ENCODE results near the gene CCDC3. TPM values are rescaled to one million over a fixed set of nuclear protein-coding genes. Genes with fewer than 3 reads are reported as not detected.

Gene CCDC3
- total RNA-seq, 1 donor from 2014 or later, result 14.1 TPM

- Mint-ChIP-seq H3K27ac (ENCODE audit: unreplicated experiment) (no peak overlapping the region), H3K27me3 (ENCODE audit: unreplicated experiment) (peaks cover 44% of the 10 kb centered on the region), H3K36me3 (ENCODE audit: unreplicated experiment) (no peaks in the 10 kb centered on the region), H3K4me1 (ENCODE audit: unreplicated experiment) (peaks cover 6% of the 10 kb centered on the region), H3K4me3 (ENCODE audit: unreplicated experiment) (no peak overlapping the region), H3K9me3 (ENCODE audit: unreplicated experiment) (no peaks in the 10 kb centered on the region)
- TF ChIP-seq CTCF (IDR thresholded peaks at IDR 0.05), result no peak
- no peak for DNase-seq (ENCODE audit: extremely low spot score, unreplicated experiment)
These were observed 126.4 kb downstream of the CCDC3 start for GRCh38 chr10:12875100-12875499.

- Mint-ChIP-seq H3K36me3 (ENCODE audit: unreplicated experiment) (no peaks in the 10 kb centered on the region), H3K9me3 (ENCODE audit: unreplicated experiment) (no peaks in the 10 kb centered on the region), H3K27me3 (ENCODE audit: unreplicated experiment) (peaks cover 40% of the 10 kb centered on the region), H3K4me3 (ENCODE audit: unreplicated experiment) (no peak overlapping the region), H3K4me1 (ENCODE audit: unreplicated experiment) (peaks cover 6% of the 10 kb centered on the region), H3K27ac (ENCODE audit: unreplicated experiment) (no peak overlapping the region)
- no peak for TF ChIP-seq CTCF (IDR thresholded peaks at IDR 0.05)
- DNase-seq (ENCODE audit: extremely low spot score, unreplicated experiment), result no peak
These were observed 127.0 kb downstream of the CCDC3 start for GRCh38 chr10:12874501-12874900.

- no peaks in the 10 kb centered on the region for H3K9me3 Mint-ChIP-seq (ENCODE audit: unreplicated experiment)
- no peak overlapping the region for H3K27ac Mint-ChIP-seq (ENCODE audit: unreplicated experiment)
- peaks cover 6% of the 10 kb centered on the region for H3K4me1 Mint-ChIP-seq (ENCODE audit: unreplicated experiment)
- H3K27me3 Mint-ChIP-seq (ENCODE audit: unreplicated experiment), result peaks cover 35% of the 10 kb centered on the region
- H3K4me3 Mint-ChIP-seq (ENCODE audit: unreplicated experiment), result no peak overlapping the region
- no peak for DNase-seq (ENCODE audit: extremely low spot score, unreplicated experiment)
- no peaks in the 10 kb centered on the region for H3K36me3 Mint-ChIP-seq (ENCODE audit: unreplicated experiment)
- no peak for TF ChIP-seq CTCF (IDR thresholded peaks at IDR 0.05)
These were observed 128.3 kb downstream of the CCDC3 start for GRCh38 chr10:12873172-12873571.

GRCh38 chr10:12872577-12872976, 128.9 kb downstream of the CCDC3 start:
- peaks cover 35% of the 10 kb centered on the region for H3K27me3 Mint-ChIP-seq (ENCODE audit: unreplicated experiment)
- DNase-seq (ENCODE audit: extremely low spot score, unreplicated experiment), result no peak
- H3K4me1 Mint-ChIP-seq (ENCODE audit: unreplicated experiment), result peaks cover 6% of the 10 kb centered on the region
- H3K4me3 Mint-ChIP-seq (ENCODE audit: unreplicated experiment), result no peak overlapping the region
- no peak overlapping the region for H3K27ac Mint-ChIP-seq (ENCODE audit: unreplicated experiment)
- H3K9me3 Mint-ChIP-seq (ENCODE audit: unreplicated experiment), result no peaks in the 10 kb centered on the region
- H3K36me3 Mint-ChIP-seq (ENCODE audit: unreplicated experiment), result no peaks in the 10 kb centered on the region
- no peak for TF ChIP-seq CTCF (IDR thresholded peaks at IDR 0.05)

- no peaks in the 10 kb centered on the region for H3K9me3 Mint-ChIP-seq (ENCODE audit: unreplicated experiment)
These were observed 132.1 kb downstream of the CCDC3 start for GRCh38 chr10:12869427-12869826.

More at GRCh38 chr10:12869427-12869826, 132.1 kb downstream of the CCDC3 start:
- Mint-ChIP-seq H3K4me1 (ENCODE audit: unreplicated experiment) (no peaks in the 10 kb centered on the region), H3K36me3 (ENCODE audit: unreplicated experiment) (no peaks in the 10 kb centered on the region), H3K27ac (ENCODE audit: unreplicated experiment) (no peak overlapping the region), H3K27me3 (ENCODE audit: unreplicated experiment) (peaks cover 34% of the 10 kb centered on the region), H3K4me3 (ENCODE audit: unreplicated experiment) (no peak overlapping the region)
- no peak for DNase-seq (ENCODE audit: extremely low spot score, unreplicated experiment)
- TF ChIP-seq CTCF (IDR thresholded peaks at IDR 0.05), result no peak

All from osteocyte (in vitro differentiated cells).